WI38 (cell line): ENCODE data around the gene CTSA.
"Not testable (repeated sequence)": the region's sequence is repeated elsewhere in the genome, so short reads cannot be mapped to it uniquely, and the experiment has no call there.

Source experiments
- H3K4me3 ChIP-seq: 2 replicates; pipeline ENCODE4 v1.5.1; 2011; ENCODE audit warnings: low read depth, mild to moderate bottlenecking, control low read depth, low read length
- TF ChIP-seq, protein P1 (sequence below): IDR thresholded peaks from 2 replicates; pipeline ENCODE4 v1.5.1; 2012; ENCODE audit warnings: low read depth, mild to moderate bottlenecking, control low read depth, low read length

The CTSA gene

DNA sequence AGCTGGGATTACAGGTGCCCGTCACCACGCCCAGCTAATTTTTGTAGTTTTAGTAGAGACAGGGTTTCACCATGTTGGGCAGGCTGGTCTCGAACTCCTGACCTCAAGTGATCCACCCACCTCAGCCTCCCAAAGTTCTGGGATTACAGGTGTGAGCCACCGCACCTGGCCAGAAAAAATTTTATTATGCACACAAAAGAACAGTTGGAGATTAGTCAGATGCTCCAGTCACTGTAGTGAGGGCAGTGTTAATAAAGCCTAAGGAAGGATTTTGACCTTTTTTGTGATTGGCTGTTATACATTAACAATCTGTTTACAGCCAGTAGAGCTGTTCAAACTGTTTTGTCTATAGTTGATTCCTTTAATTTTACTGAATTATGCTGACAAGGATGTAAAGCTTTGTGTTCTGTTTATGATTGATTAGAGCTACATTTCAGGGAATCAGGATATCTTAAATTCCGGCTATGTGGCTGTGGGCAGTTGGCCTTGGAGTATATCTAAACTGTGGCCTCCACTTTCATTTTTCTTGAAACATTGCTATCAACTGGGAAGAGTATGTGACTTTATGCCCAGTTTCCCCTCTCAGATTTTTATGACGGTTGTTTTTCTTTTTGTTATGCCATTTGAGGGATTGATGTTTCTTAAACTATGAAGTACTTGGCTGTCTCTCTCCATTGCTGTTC is 23.9 kb upstream of the CTSA start:
- no peak overlapping the region for H3K4me3 ChIP-seq
- TF ChIP-seq, protein P1, sequence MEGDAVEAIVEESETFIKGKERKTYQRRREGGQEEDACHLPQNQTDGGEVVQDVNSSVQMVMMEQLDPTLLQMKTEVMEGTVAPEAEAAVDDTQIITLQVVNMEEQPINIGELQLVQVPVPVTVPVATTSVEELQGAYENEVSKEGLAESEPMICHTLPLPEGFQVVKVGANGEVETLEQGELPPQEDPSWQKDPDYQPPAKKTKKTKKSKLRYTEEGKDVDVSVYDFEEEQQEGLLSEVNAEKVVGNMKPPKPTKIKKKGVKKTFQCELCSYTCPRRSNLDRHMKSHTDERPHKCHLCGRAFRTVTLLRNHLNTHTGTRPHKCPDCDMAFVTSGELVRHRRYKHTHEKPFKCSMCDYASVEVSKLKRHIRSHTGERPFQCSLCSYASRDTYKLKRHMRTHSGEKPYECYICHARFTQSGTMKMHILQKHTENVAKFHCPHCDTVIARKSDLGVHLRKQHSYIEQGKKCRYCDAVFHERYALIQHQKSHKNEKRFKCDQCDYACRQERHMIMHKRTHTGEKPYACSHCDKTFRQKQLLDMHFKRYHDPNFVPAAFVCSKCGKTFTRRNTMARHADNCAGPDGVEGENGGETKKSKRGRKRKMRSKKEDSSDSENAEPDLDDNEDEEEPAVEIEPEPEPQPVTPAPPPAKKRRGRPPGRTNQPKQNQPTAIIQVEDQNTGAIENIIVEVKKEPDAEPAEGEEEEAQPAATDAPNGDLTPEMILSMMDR: no peak

DNA sequence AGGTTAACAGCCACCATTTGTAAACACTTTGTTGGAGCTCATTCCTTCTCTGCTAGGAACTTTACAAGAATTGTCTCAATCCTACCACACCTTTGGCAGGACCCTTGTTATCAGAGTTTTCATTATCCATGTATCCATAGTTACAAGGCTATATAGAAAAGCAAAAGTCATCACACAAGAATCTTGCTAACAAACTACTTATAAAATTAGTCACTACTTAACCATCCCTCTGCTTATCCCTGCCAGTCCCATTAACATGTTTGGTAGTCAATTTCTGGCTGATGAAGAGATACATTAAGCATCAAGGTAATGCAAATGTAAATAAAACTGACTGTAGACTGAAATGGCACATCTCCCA is 23.3 kb upstream of the CTSA start:
- H3K4me3 ChIP-seq: no peak overlapping the region
- TF ChIP-seq, protein P1: no peak

DNA sequence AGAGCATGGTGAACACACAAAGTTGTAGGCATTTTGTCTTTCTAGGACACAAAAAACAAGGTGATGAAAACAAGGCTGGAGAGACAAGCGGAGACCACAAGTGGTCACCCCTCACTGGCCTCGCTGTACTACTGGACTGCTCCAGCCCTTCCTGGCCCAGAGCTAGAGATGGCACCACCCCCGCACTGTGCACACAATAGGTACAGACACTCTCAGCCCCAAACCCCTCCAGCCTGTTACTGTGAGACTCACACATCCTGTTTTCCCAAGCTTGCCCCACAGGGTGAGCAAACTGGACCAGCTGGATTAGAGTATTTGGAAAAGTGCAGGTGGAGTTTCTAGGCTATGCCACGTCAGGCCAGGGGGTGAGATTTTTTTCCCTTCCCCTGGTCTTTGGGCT is 18.5 kb upstream of the CTSA start:
- TF ChIP-seq, protein P1: no peak
- H3K4me3 ChIP-seq: no peak overlapping the region

DNA sequence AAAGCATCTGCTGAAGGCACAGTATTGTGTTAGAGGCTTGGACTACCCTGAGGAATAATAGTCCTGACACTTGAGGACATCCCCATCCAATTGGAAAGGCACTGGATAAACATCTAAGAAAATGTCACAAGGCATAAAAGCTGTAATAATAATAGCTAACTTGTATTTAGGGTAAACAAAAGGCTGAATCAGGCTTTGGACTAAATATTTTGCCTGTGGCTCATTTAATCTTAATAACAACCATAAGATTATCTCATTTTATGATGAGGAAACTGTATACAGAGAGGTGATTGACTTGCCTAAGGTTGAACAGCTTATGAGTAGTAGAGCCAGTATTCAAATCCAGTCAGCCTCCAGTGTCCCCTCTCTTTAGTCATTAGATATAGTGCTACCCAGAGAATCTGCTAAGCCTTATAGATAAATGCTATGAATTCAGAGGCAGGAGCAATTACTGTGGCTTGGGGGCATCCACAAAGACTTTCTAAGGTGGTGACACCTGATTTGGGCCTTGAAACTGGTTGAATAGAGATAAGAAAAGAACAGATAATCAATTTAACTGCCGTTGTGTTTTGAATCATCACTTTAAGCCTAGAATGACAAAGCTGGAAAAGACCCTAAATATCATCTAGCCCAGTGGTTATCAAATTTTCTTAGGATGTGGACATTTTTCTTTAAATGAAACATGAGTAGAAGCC is 17.6 kb upstream of the CTSA start:
- TF ChIP-seq, protein P1: no peak
- H3K4me3 ChIP-seq: no peak overlapping the region

DNA sequence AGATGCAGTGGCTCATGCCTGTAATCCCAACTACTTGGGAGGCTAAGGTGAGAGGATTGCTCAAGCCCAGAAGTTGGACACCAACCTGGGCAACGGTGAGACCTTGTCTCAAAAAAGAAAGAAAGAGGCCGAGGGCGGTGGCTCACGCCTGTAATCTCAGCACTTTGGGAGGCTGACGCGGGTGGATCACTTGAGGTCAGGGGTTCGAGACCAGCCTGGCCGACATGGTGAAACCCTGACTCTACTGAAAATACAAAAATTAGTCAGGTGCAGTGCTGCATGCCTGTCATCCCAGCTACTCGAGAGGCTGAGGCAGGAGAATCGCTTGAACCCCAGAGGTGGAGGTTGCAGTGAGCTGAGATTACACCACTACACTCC is 17.0 kb upstream of the CTSA start:
- not testable (repeated sequence) for H3K4me3 ChIP-seq

DNA sequence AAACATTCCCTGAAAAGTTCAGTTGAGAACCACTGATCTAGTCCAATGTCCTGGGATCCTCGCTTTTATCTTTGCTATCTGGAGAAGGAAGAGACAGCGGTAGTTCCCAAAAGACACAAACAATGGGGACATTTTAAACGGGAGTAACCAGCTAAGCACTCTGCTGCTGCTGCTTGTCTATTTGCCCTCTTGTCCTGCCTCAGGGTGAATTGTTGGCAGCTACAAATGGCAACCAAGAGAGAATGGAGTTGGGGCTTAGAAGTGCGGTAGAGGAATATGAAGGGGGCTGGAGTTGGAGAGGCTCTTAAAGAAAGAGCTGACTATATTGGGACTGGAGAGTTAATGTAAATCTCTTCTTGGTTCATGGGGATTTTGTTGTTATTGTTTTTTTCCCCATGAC is 16.6 kb upstream of the CTSA start:
- TF ChIP-seq, protein P1: no peak
- no peak overlapping the region for H3K4me3 ChIP-seq

DNA sequence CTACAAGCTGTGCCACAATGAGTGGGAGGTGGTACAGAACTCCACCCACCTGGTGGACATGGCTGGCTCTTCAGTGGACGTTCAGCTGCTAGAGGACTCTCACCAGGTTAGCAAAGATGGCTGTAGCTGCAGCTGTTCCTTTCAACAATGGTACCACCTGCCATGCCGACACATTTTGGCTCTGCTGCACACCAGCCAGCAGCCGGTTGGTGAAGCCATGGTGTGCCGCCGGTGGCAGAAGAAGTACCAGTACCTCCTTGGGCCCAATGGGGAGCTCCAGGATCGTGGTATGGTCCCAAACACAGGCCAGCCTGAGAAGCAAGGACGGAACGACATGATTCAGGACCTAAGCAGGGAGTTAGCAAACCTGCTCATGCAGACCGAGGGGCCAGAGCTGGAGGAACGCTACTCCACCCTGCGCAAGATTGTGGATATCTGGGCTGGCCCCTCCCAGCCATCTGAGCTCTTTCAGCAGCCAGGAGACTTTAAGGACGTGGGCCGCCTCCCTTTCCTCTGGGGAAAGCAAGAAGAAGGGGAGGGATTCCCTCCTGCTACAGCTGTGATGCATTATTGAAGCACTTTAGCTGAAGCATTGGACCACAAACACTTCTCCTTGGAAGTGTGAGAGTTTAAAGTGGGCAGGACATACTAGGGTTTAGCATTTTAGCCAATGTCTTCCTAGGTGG is 12.9 kb upstream of the CTSA start:
- TF ChIP-seq, protein P1: no peak
- no peak overlapping the region for H3K4me3 ChIP-seq
